AG04450 (cell line): ENCODE data around the gene PLPPR5. TPM values are rescaled to one million over a fixed set of nuclear protein-coding genes. Genes with fewer than 3 reads are reported as not detected.

Experiments used
- CTCF ChIA-PET: fragments of 300-600, 350-600 bp; formaldehyde crosslinking; extraction: SDS; loops from one replicate; lab custom pipeline; 2022; ENCODE audit warnings: antibody characterized with exemption, inconsistent platforms; lab: Charles Lee
- POLR2A ChIA-PET: fragments of 350-600 bp; formaldehyde crosslinking; extraction: SDS; loops from one replicate; lab custom pipeline; 2021; ENCODE audit warnings: antibody characterized with exemption, inconsistent platforms; lab: Yijun Ruan, JAX
- DNase-seq: peaks from one replicate; pipeline ENCODE4 v3.0.0-alpha.2; 2011; ENCODE audit warnings: low read depth, low spot score
- H3K27ac ChIP-seq: one replicate; pipeline ENCODE4 v1.5.1; 2012; ENCODE audit warnings: low read depth, low read length, control low read depth
- H3K27me3 ChIP-seq: one replicate; pipeline ENCODE4 v1.6.0; 2012; ENCODE audit warnings: low read length; ENCODE audit not compliant: control insufficient read depth, insufficient read depth
- H3K4me3 ChIP-seq: 2 replicates; pipeline ENCODE4 v1.5.1; 2011; ENCODE audit warnings: mild to moderate bottlenecking, low read depth, low read length, control low read depth
- H3K9me3 ChIP-seq: 2 replicates; pipeline ENCODE4 v1.5.1; 2012; ENCODE audit warnings: low read length; ENCODE audit not compliant: control insufficient read depth, insufficient read depth
- polyA plus RNA-seq: library from polyadenylated mRNA; depleted of rRNA; stranded (reverse); fragments of >200 nt; gene quantifications from 2 replicates; pipeline ENCODE4 v1.2.3, GENCODE V29; 2011
- TF ChIP-seq, protein P1 (sequence below): IDR thresholded peaks from 2 replicates; pipeline ENCODE4 v1.5.1; 2011; ENCODE audit warnings: low read depth, low read length, control low read depth, inconsistent platforms

The PLPPR5 gene
- polyA plus RNA-seq, 1 experiment = 0.07 TPM

DNA sequence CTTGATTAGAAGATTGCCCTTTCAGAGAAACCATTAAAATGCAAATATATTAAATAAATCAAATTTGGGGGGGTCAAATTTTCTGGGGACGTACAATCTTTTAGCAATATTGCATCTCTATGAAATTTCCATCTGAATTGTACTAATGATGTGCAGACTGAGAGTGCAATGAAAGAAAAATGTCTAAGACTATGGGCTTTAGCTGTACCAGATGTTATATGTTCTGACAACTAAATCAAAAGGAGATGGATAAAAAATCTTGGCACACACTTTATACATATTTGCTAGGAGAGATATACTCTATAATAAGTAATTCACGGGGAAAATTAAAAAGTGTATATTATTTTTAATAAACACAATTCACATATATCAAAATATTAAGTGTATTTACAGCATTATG lies 13.0 kb upstream of the PLPPR5 start:
- POLR2A ChIA-PET = no interaction called here
- no peaks in the 10 kb centered on the region for H3K9me3 ChIP-seq
- peaks cover 3% of the 10 kb centered on the region for H3K27me3 ChIP-seq
- no peak for DNase-seq
- H3K27ac ChIP-seq = no peak overlapping the region
- H3K4me3 ChIP-seq = no peak overlapping the region
- CTCF ChIA-PET = no interaction called here
- TF ChIP-seq, protein P1, sequence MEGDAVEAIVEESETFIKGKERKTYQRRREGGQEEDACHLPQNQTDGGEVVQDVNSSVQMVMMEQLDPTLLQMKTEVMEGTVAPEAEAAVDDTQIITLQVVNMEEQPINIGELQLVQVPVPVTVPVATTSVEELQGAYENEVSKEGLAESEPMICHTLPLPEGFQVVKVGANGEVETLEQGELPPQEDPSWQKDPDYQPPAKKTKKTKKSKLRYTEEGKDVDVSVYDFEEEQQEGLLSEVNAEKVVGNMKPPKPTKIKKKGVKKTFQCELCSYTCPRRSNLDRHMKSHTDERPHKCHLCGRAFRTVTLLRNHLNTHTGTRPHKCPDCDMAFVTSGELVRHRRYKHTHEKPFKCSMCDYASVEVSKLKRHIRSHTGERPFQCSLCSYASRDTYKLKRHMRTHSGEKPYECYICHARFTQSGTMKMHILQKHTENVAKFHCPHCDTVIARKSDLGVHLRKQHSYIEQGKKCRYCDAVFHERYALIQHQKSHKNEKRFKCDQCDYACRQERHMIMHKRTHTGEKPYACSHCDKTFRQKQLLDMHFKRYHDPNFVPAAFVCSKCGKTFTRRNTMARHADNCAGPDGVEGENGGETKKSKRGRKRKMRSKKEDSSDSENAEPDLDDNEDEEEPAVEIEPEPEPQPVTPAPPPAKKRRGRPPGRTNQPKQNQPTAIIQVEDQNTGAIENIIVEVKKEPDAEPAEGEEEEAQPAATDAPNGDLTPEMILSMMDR = no peak

DNA sequence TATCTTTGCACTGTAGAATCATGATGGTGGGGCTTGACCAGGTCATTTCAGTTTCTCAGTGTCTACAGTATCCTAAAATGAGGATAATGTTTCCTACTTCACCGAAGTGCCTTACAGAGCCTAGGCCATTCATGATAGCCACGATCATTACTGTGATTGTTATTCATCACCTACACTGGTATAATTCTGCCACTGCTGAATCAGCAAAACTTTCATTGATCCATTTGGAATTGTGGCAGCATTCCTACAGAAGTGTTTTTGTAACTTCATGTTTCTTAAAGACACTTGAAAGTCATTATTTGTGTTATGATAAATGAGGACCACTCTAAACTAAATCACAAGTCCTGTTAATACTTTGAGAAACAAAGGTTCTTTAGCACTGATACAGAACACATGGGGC lies 6.0 kb upstream of the PLPPR5 start:
- POLR2A ChIA-PET = no interaction called here
- H3K27me3 ChIP-seq = peaks cover 10% of the 10 kb centered on the region
- CTCF ChIA-PET = no interaction called here
- H3K27ac ChIP-seq = no peak overlapping the region
- H3K9me3 ChIP-seq = no peaks in the 10 kb centered on the region
- TF ChIP-seq, protein P1 = no peak
- no peak overlapping the region for H3K4me3 ChIP-seq
- DNase-seq = no peak

DNA sequence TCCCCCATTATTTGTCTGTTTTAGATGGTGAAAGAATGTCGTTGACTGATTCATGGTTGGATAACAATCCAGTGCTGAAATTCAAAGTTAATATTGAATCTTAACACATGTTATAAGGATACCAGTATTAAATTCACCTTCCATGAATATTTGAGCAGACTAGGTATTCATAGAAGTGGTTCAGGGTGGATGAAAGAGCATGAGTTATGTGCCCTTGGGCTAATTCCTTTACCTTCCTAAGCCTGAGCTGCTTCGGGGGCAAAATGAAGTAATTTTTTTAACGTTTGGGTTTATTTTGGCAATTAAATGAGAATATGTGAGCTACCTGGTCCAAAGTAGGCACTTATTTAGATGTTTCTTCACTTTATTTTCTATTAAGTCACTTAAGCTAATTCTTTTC lies 2.7 kb upstream of the PLPPR5 start:
- peaks cover 31% of the 10 kb centered on the region for H3K27me3 ChIP-seq
- H3K27ac ChIP-seq = no peak overlapping the region
- POLR2A ChIA-PET = no interaction called here
- TF ChIP-seq, protein P1 = no peak
- peaks cover 2% of the 10 kb centered on the region; the same call in 1 of the 2 replicates for H3K9me3 ChIP-seq
- CTCF ChIA-PET = interaction anchor here (0.6 to 1.1 kb wide), 2 partner anchors 209 to 213 kb away, joined by 3 to 4 read pairs; no protein-coding TSS in a partner anchor
- H3K4me3 ChIP-seq = no peak overlapping the region
- no peak for DNase-seq

DNA sequence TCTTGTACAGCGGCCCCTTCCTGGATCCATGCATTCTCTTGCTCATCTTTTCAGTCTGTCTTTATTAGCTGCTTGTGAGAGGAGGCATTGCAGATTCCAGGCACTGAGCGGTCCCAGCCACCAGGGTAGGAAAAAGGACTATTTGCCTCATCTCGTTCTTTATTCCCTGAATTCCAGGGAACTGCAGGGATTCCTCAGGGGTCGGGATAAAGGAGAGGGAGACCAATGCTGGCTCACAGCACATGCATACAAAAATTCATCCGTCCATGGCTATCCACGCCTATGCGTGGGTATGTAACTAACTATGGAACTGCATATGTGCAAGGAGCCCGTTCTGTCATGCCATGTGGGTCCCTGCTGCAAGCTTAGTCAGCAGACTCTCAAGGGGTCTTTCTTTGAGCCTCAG lies 879 bp upstream of the PLPPR5 start:
- TF ChIP-seq, protein P1 = 0 out of 2 replicates have a peak, but pooled peaks have one; percentile 7
- peaks cover 2% of the 10 kb centered on the region; the same call in 1 of the 2 replicates for H3K9me3 ChIP-seq
- no peak overlapping the region for H3K4me3 ChIP-seq
- CTCF ChIA-PET = interaction anchor here (0.6 kb wide), 1 partner anchor 211 kb away, joined by 3 read pairs; no protein-coding TSS in a partner anchor
- no peak for DNase-seq
- POLR2A ChIA-PET = no interaction called here
- peaks cover 34% of the 10 kb centered on the region for H3K27me3 ChIP-seq
- no peak overlapping the region for H3K27ac ChIP-seq

DNA sequence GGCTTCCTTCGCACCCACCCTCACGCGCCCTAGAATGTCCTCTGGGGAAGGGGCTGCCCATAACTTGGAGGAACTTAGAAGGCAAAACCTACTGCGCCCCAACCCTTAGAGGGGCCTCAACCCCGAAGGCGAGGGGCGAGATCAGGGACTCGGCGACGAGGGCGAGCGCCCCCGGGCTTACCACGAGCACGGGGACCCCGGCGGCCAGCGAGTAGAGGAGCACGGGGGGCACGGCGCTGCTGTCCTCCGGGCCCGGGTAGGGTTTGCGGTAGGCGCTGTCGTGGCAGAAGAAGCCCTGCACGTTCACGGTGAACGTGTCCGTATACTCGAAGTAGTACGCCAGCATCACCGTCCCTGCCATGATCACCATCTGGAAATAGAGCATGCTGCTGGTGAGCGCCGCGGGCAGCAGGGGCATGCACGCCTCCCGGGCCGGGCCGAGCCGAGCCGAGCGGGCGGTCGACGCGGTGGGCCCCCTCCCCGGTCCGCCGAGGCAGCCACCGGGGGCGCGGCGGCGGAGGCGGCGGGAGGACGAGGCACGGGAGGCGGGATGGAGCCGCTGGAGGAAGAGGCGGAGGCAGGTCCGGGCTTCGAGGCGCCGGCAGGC lies 304 bp downstream of the PLPPR5 start:
- H3K4me3 ChIP-seq = peak overlapping the region; percentile 55
- ChIA-PET CTCF (interaction anchor here (0.6 kb wide), 1 partner anchor 42 kb away, joined by 3 read pairs; no protein-coding TSS in a partner anchor), POLR2A (no interaction called here)
- no peak for DNase-seq
- peaks cover 34% of the 10 kb centered on the region for H3K27me3 ChIP-seq
- no peak overlapping the region for H3K27ac ChIP-seq
- TF ChIP-seq, protein P1 = no peak
- H3K9me3 ChIP-seq = peaks cover 2% of the 10 kb centered on the region; the same call in 1 of the 2 replicates
